OCI-LY1 (cell line): ENCODE data around the gene OR2T3.
"Not testable (repeated sequence)": the region's sequence is repeated elsewhere in the genome, so short reads cannot be mapped to it uniquely, and the experiment has no call there.

ENCODE experiments used
- H2AFZ ChIP-seq: fragments of 200-600 bp; sonication (generic), shearing (Covaris generic); 2 replicates; pipeline ENCODE4 v1.6.0; 2014; ENCODE audit warnings: antibody characterized with exemption, mild to moderate bottlenecking, low read length
- H3F3A ChIP-seq: fragments of 200-600 bp; sonication (generic), shearing (Covaris generic); 2 replicates; pipeline ENCODE4 v1.6.0; 2014; ENCODE audit warnings: mild to moderate bottlenecking, antibody characterized with exemption, low read length, moderate library complexity; ENCODE audit not compliant: insufficient read depth
- H3K27ac ChIP-seq: fragments of 200-600 bp; sonication (generic); 2 replicates; pipeline ENCODE4 v1.5.1; 2014; ENCODE audit warnings: low read length, mixed run types, mild to moderate bottlenecking, low read depth; ENCODE audit not compliant: poor library complexity, severe bottlenecking
- H3K27me3 ChIP-seq: fragments of 200-600 bp; sonication (generic); 2 replicates; pipeline ENCODE4 v1.6.0; 2014; ENCODE audit warnings: antibody characterized with exemption, mild to moderate bottlenecking, low read length, moderate library complexity; ENCODE audit not compliant: insufficient read depth
- H3K36me3 ChIP-seq: fragments of 200-600 bp; sonication (generic); 2 replicates; pipeline ENCODE4 v1.6.1; 2014; ENCODE audit warnings: mild to moderate bottlenecking, antibody characterized with exemption, low read length, moderate library complexity, mixed read lengths; ENCODE audit not compliant: insufficient read depth
- H3K4me1 ChIP-seq: fragments of 200-600 bp; sonication (generic); 2 replicates; pipeline ENCODE4 v1.5.1; 2014; ENCODE audit warnings: mild to moderate bottlenecking, low read length, moderate library complexity; ENCODE audit not compliant: insufficient read depth, severe bottlenecking
- H3K4me2 ChIP-seq: fragments of 200-600 bp; sonication (generic), shearing (Covaris generic); 2 replicates; pipeline ENCODE4 v1.6.1; 2014; ENCODE audit warnings: low read length
- H3K4me3 ChIP-seq: fragments of 200-600 bp; sonication (generic); 2 replicates; pipeline ENCODE4 v1.5.1; 2014; ENCODE audit warnings: low read length, low read depth, mild to moderate bottlenecking, mixed read lengths; ENCODE audit not compliant: poor library complexity, severe bottlenecking
- H3K79me2 ChIP-seq: fragments of 200-600 bp; shearing (Covaris generic); 2 replicates; pipeline ENCODE4 v1.6.1; 2016; ENCODE audit warnings: mixed run types, low read length, mixed read lengths; ENCODE audit not compliant: insufficient read depth
- H3K9ac ChIP-seq: fragments of 200-600 bp; sonication (generic), shearing (Covaris generic); 2 replicates; pipeline ENCODE4 v1.6.1; 2014; ENCODE audit warnings: mild to moderate bottlenecking, low read length, mixed read lengths
- H3K9me2 ChIP-seq: fragments of 200-600 bp; sonication (generic), shearing (Covaris generic); 2 replicates; pipeline ENCODE4 v1.6.1; 2014; ENCODE audit warnings: low read depth, mild to moderate bottlenecking, low read length, mixed read lengths
- H3K9me3 ChIP-seq: fragments of 200-600 bp; shearing (Covaris generic); 2 replicates; pipeline ENCODE4 v1.6.1; 2014; ENCODE audit warnings: low read length, mixed read lengths
- H4K20me1 ChIP-seq: fragments of 200-600 bp; sonication (generic), shearing (Covaris generic); 2 replicates; pipeline ENCODE4 v1.6.0; 2016; ENCODE audit warnings: mild to moderate bottlenecking, low read length; ENCODE audit not compliant: insufficient read depth
- EZH2 ChIP-seq: fragments of 200-600 bp; sonication (generic), shearing (Covaris generic); IDR thresholded peaks from 2 replicates; pipeline ENCODE4 v1.8.0; 2017; ENCODE audit warnings: borderline replicate concordance, mixed run types, mild to moderate bottlenecking, antibody characterized with exemption, low read length, moderate library complexity, mixed read lengths
- TF ChIP-seq, protein P1 (sequence below): fragments of 200-600 bp; sonication (generic), shearing (Covaris generic); IDR thresholded peaks from 2 replicates; pipeline ENCODE4 v1.5.1; 2017; ENCODE audit warnings: mild to moderate bottlenecking, antibody characterized with exemption, low read length, moderate library complexity, mixed read lengths

Gene OR2T3

DNA sequence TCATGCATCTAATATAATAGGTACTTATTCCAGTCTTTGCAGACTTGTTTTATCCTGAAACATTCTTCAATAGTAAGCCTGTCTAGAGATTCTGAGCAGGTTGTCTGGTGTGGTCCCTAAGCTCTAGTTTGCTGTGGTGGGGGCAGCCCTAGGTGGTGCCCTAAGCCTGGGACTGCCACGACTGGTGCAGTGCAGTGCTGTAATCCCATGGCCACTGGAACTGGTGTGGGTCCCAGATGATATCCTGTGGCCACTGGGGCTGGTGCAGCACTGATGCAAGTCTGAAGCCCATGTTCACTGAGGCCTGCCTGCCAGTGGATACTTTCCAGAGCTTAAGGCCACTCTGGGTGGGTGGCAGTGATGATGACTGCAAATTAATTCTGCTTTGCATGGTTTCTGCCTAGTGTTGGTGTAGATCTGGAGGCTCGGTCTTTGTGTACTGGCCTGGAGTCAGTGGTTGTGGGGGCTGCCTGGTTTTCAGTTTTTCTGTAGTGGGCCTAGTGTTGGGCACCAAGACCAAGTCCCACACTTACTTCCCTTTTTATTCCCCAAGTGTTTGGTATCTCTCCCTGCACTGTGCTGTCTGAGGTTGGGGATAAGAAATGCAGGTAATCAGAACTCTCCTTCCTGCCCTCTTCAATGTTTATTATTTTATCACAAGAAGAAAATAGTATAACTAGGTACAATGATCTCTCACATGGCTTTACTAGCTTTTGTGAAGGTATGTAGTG, 27.3 kb downstream of the OR2T3 start:
- not testable (repeated sequence) for H3K9me3 ChIP-seq, H2AFZ ChIP-seq, H3K27ac ChIP-seq, H4K20me1 ChIP-seq, H3K79me2 ChIP-seq, H3K4me1 ChIP-seq, H3K4me3 ChIP-seq, H3K4me2 ChIP-seq, H3F3A ChIP-seq, H3K9me2 ChIP-seq, H3K27me3 ChIP-seq, H3K9ac ChIP-seq, H3K36me3 ChIP-seq

DNA sequence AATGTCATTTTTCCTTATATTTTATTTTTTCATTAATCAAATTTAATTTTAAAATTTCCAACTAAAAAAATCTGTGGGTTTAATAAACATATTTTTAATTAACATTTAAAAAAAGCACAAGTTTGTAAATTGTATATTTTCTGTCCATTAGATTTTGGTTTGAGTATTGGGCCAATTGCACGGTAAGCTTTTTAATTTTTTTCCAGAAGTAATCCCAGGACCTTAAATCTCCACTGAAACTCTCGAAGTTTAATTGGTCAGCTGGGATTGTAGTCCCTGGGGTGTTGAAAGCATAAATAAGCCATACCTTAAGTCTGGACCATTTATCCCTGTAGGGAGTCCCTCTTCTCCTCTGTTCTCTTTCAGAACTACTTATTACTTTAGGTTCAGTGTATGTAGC, 34.6 kb downstream of the OR2T3 start, which contains the start of gene OR2G6:
OR2G6 (plus strand) TSS at position 301 of the 400 bp plus-strand sequence. CDS start 13,574 bp downstream, outside the sequence.
- H3F3A ChIP-seq, H3K9me3 ChIP-seq, H3K36me3 ChIP-seq, H4K20me1 ChIP-seq, H3K27me3 ChIP-seq, H3K9ac ChIP-seq, H3K27ac ChIP-seq, H3K4me3 ChIP-seq, H3K4me2 ChIP-seq, H3K9me2 ChIP-seq, H2AFZ ChIP-seq, H3K79me2 ChIP-seq, H3K4me1 ChIP-seq: not testable (repeated sequence)

DNA sequence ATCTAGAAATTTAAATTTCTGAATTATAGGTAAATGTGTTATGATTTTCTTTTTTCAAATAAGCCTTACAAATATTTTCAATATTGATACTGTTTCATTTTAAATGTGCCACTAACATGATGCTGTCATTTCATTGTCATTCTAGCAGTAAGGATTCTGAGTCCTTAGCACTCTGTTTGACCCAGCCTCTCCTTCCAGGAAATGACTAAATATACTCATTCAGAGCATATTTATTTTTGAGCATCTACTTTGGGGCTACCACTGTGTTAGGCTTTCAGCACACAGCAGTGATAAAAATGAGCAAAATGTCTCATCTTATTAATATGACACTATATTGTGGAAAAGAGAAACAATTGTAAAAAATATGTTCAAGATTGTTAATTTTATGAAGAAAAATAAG, 37.1 kb downstream of the OR2T3 start:
- H3K4me3 ChIP-seq, H3K9me3 ChIP-seq, H3K36me3 ChIP-seq, H3K9ac ChIP-seq, H3F3A ChIP-seq, H2AFZ ChIP-seq, H3K79me2 ChIP-seq, H3K27me3 ChIP-seq, H3K4me1 ChIP-seq, H3K9me2 ChIP-seq, H4K20me1 ChIP-seq, H3K4me2 ChIP-seq, H3K27ac ChIP-seq: not testable (repeated sequence)

DNA sequence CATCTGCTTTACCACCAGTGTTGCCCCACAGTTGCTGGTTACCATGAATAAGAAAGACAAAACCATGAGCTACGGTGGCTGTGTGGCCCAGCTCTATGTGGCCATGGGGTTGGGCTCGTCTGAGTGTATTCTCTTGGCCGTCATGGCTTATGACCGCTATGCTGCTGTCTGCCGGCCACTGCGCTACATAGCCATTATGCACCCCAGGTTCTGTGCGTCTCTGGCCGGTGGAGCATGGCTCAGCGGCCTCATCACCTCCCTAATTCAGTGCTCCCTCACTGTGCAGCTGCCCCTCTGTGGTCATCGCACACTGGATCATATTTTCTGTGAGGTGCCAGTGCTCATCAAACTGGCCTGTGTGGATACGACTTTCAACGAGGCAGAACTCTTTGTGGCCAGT, 48.7 kb downstream of the OR2T3 start:
- H4K20me1 ChIP-seq = no peaks in the 10 kb centered on the region
- no peaks in the 10 kb centered on the region for H3K4me1 ChIP-seq
- H3K36me3 ChIP-seq = no peaks in the 10 kb centered on the region
- TF ChIP-seq, protein P1, sequence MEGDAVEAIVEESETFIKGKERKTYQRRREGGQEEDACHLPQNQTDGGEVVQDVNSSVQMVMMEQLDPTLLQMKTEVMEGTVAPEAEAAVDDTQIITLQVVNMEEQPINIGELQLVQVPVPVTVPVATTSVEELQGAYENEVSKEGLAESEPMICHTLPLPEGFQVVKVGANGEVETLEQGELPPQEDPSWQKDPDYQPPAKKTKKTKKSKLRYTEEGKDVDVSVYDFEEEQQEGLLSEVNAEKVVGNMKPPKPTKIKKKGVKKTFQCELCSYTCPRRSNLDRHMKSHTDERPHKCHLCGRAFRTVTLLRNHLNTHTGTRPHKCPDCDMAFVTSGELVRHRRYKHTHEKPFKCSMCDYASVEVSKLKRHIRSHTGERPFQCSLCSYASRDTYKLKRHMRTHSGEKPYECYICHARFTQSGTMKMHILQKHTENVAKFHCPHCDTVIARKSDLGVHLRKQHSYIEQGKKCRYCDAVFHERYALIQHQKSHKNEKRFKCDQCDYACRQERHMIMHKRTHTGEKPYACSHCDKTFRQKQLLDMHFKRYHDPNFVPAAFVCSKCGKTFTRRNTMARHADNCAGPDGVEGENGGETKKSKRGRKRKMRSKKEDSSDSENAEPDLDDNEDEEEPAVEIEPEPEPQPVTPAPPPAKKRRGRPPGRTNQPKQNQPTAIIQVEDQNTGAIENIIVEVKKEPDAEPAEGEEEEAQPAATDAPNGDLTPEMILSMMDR = no peak
- no peak for TF ChIP-seq EZH2
- H3K79me2 ChIP-seq = no peaks in the 10 kb centered on the region
- H2AFZ ChIP-seq = no peak overlapping the region
- no peaks in the 10 kb centered on the region for H3K9me3 ChIP-seq
- H3K27ac ChIP-seq = no peak overlapping the region
- H3K4me3 ChIP-seq = no peak overlapping the region
- no peaks in the 10 kb centered on the region for H3K9me2 ChIP-seq
- H3K27me3 ChIP-seq = no peaks in the 10 kb centered on the region
- H3F3A ChIP-seq = no peaks in the 10 kb centered on the region
- H3K9ac ChIP-seq = no peak overlapping the region
- no peak overlapping the region for H3K4me2 ChIP-seq
